PC-3 (cell line): ENCODE data around the gene XPA. TPM values are rescaled to one million over a fixed set of nuclear protein-coding genes. Genes with fewer than 3 reads are reported as not detected.

Experiments
- ATAC-seq: fragments of 200-7000 bp; cut with Tn5 transposase; 2 replicates; pipeline ENCODE4 v1.9.1; 2020; ENCODE audit warnings: mild to moderate bottlenecking, moderate library complexity
- BruUV-seq: library from RNA; stranded (reverse); fragments of 400-500 nt; replicated peaks from 2 replicates; lab custom pipeline; 2021; lab: Mats Ljungman, UMichigan
- CTCF ChIA-PET: fragments of 300-600 bp; sonication (Branson Sonifier 250); formaldehyde crosslinking; loops from one replicate; lab custom pipeline; 2022; ENCODE audit warnings: antibody characterized with exemption; lab: Charles Lee
- POLR2A ChIA-PET: fragments of 300-600 bp; sonication (Branson Sonifier 250); formaldehyde crosslinking; loops from one replicate; lab custom pipeline; 2022; ENCODE audit warnings: antibody characterized with exemption; ENCODE audit not compliant: unreplicated experiment; lab: Charles Lee
- DNase-seq: peaks from one replicate; pipeline ENCODE4 v3.0.0-alpha.2; 2015
- H2AFZ ChIP-seq: fragments of 300-600 bp; sonication (generic); 2 replicates; pipeline ENCODE4 v1.6.0; 2016; ENCODE audit warnings: antibody characterized with exemption, low read length
- H3F3A ChIP-seq: fragments of 300-600 bp; sonication (generic); one replicate; pipeline ENCODE4 v1.6.0; 2017; ENCODE audit warnings: antibody characterized with exemption, low read length, control low read depth, mild to moderate bottlenecking; ENCODE audit not compliant: unreplicated experiment
- H3K27ac ChIP-seq: fragments of 300-600 bp; sonication (generic); 2 replicates; pipeline ENCODE4 v1.5.1; 2016; ENCODE audit warnings: mild to moderate bottlenecking, low read length
- H3K27me3 ChIP-seq: fragments of 300-600 bp; sonication (generic); 2 replicates; pipeline ENCODE4 v1.6.1; 2016; ENCODE audit warnings: low read length, mixed read lengths
- H3K36me3 ChIP-seq: fragments of 300-600 bp; sonication (generic); 2 replicates; pipeline ENCODE4 v1.6.1; 2016; ENCODE audit warnings: low read depth, mixed run types, low read length, mixed read lengths
- H3K4me1 ChIP-seq: fragments of 300-600 bp; sonication (generic); 2 replicates; pipeline ENCODE4 v1.5.1; 2016; ENCODE audit warnings: low read length; ENCODE audit not compliant: insufficient read depth
- H3K4me2 ChIP-seq: fragments of 300-600 bp; sonication (generic); 2 replicates; pipeline ENCODE4 v1.6.0; 2016; ENCODE audit warnings: low read length
- H3K4me3 ChIP-seq: fragments of 300-600 bp; sonication (generic); 2 replicates; pipeline ENCODE4 v1.5.1; 2016; ENCODE audit warnings: mild to moderate bottlenecking, low read length, mixed read lengths
- H3K79me2 ChIP-seq: fragments of 300-600 bp; sonication (generic); 2 replicates; pipeline ENCODE4 v1.6.1; 2017; ENCODE audit warnings: low read length, mixed read lengths
- H3K9ac ChIP-seq: fragments of 300-600 bp; sonication (generic); 2 replicates; pipeline ENCODE4 v1.6.0; 2016; ENCODE audit warnings: mild to moderate bottlenecking, low read length
- H3K9me2 ChIP-seq: fragments of 300-600 bp; sonication (generic); replicated peaks from 2 replicates; pipeline ENCODE4 v1.6.1; 2016; ENCODE audit warnings: mixed run types, low read length, mixed read lengths
- H3K9me3 ChIP-seq: fragments of 300-600 bp; sonication (generic); 2 replicates; pipeline ENCODE4 v1.6.1; 2016; ENCODE audit warnings: low read length, mixed read lengths
- H4K20me1 ChIP-seq: fragments of 300-600 bp; sonication (generic); 2 replicates; pipeline ENCODE4 v1.6.1; 2016; ENCODE audit warnings: low read length, mixed read lengths
- CTCF ChIP-seq: fragments of 300-600 bp; sonication (generic); conservative IDR thresholded peaks from 2 replicates; pipeline ENCODE4 v1.5.1; 2017; ENCODE audit warnings: antibody characterized with exemption, low read depth, mild to moderate bottlenecking, low read length
- EZH2 ChIP-seq: fragments of 300-600 bp; sonication (generic); IDR thresholded peaks from one replicate; pipeline ENCODE4 v1.6.1; 2017; ENCODE audit warnings: antibody characterized with exemption, mild to moderate bottlenecking, low read length; ENCODE audit not compliant: unreplicated experiment
- EZH2phosphoT487 ChIP-seq: fragments of 300-600 bp; sonication (generic); IDR thresholded peaks from 2 replicates; pipeline ENCODE4 v1.6.1; 2018; ENCODE audit warnings: mild to moderate bottlenecking, antibody characterized with exemption, low read length, borderline replicate concordance
- intact Hi-C: fragments of 100-400 bp; cut with micrococcal nuclease; formaldehyde crosslinking; loops from 2 replicates; pipeline ENCODE4 v1.9.0; 2023
- total RNA-seq: library from RNA; depleted of rRNA; stranded (reverse); fragments of >200 nt; gene quantifications from 2 replicates; pipeline ENCODE4 v1.2.3, GENCODE V29; 2014

The XPA gene
- total RNA-seq, 1 experiment from 2014 or later, result 9.4 TPM

- H3K4me2 ChIP-seq, result no peak overlapping the region
- no peaks in the 10 kb centered on the region for H4K20me1 ChIP-seq
- no peaks in the 10 kb centered on the region for H3F3A ChIP-seq
- no TSS peak for BruUV-seq
- peaks cover 32% of the 10 kb centered on the region for H3K4me1 ChIP-seq
- H3K79me2 ChIP-seq, result no peaks in the 10 kb centered on the region
- H3K27me3 ChIP-seq, result no peaks in the 10 kb centered on the region
- DNase-seq, result peak; percentile 70
- no peak overlapping the region for H3K27ac ChIP-seq
- ChIA-PET POLR2A (no interaction called here), CTCF (no interaction called here)
- H3K9ac ChIP-seq, result no peak overlapping the region
- H3K4me3 ChIP-seq, result no peak overlapping the region
- no peaks in the 10 kb centered on the region for H3K9me3 ChIP-seq
- intact Hi-C loops, result loop anchor here (1.0 to 5.0 kb wide), 2 partner anchors 92 to 191 kb away; no protein-coding TSS in a partner anchor
- peak; percentile 58 for ATAC-seq
- no peaks in the 10 kb centered on the region for H3K36me3 ChIP-seq
- TF ChIP-seq EZH2 (no peak), EZH2phosphoT487 (no peak), CTCF (peak; percentile 81)
- H3K9me2 ChIP-seq, result no peaks in the 10 kb centered on the region
- H2AFZ ChIP-seq, result no peak overlapping the region
These were observed 13.4 kb upstream of the XPA start for GRCh38 chr9:97710356-97711222.

- H3K4me2 ChIP-seq, result 0 out of 2 replicates have a peak overlapping the region, but pooled peaks have one; percentile 20
- H3K9me2 ChIP-seq, result no peaks in the 10 kb centered on the region
- H3K9me3 ChIP-seq, result no peaks in the 10 kb centered on the region
- ATAC-seq (no peak), DNase-seq (no peak)
- ChIA-PET CTCF (no interaction called here), POLR2A (no interaction called here)
- BruUV-seq, result no TSS peak
- intact Hi-C loops, result no loop called here
- no peaks in the 10 kb centered on the region for H3K27me3 ChIP-seq
- no peaks in the 10 kb centered on the region for H3K36me3 ChIP-seq
- H3K9ac ChIP-seq, result no peak overlapping the region
- H3K4me3 ChIP-seq, result no peak overlapping the region
- TF ChIP-seq EZH2phosphoT487 (no peak), EZH2 (no peak), CTCF (no peak)
- 0 out of 2 replicates have a peak overlapping the region, but pooled peaks have one; percentile 6 for H3K27ac ChIP-seq
- no peak overlapping the region for H2AFZ ChIP-seq
- H3F3A ChIP-seq, result peaks cover 5% of the 10 kb centered on the region
- peaks cover 32% of the 10 kb centered on the region for H3K4me1 ChIP-seq
- H4K20me1 ChIP-seq, result no peaks in the 10 kb centered on the region
- H3K79me2 ChIP-seq, result no peaks in the 10 kb centered on the region
These were observed 9.1 kb upstream of the XPA start for GRCh38 chr9:97706246-97706645.
